ENCODE data around the gene RMND1.

DNA sequence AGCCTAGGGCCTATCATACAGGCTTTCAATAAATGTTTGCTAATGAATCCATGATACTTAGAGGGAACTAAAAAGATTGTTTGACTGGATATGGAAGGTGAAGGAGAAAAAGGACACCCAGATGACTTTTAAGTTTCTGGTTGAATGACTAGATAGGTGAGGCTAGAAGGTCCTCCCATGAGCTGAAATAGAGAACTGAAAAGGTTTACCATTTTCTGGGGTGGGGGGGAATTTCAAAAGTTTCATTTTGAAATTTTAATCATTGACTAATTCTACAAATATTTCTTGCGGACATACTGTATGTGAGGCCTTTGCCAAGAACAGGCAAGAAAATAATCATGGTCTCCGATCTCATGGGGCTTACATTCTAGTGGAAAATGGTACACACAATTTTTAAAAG lies 42.7 kb downstream of the RMND1 start:
- TF ChIP-seq, protein P1, sequence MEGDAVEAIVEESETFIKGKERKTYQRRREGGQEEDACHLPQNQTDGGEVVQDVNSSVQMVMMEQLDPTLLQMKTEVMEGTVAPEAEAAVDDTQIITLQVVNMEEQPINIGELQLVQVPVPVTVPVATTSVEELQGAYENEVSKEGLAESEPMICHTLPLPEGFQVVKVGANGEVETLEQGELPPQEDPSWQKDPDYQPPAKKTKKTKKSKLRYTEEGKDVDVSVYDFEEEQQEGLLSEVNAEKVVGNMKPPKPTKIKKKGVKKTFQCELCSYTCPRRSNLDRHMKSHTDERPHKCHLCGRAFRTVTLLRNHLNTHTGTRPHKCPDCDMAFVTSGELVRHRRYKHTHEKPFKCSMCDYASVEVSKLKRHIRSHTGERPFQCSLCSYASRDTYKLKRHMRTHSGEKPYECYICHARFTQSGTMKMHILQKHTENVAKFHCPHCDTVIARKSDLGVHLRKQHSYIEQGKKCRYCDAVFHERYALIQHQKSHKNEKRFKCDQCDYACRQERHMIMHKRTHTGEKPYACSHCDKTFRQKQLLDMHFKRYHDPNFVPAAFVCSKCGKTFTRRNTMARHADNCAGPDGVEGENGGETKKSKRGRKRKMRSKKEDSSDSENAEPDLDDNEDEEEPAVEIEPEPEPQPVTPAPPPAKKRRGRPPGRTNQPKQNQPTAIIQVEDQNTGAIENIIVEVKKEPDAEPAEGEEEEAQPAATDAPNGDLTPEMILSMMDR (IDR thresholded peaks at IDR 0.05): no peak
- TF ChIP-seq POLR2A (IDR thresholded peaks at IDR 0.05): no peak

Measured in adrenal gland (tissue), 5 donors.